H9 (cell line): ENCODE measurements around the gene LNPEP. TPM values are rescaled to one million over a fixed set of nuclear protein-coding genes. Genes with fewer than 3 reads are reported as not detected.

Source experiments
- DNase-seq: peaks from one replicate; pipeline ENCODE4 v3.0.0-alpha.2; 2017
- H2AFZ ChIP-seq: one replicate; pipeline ENCODE4 v1.6.1; 2013; ENCODE audit warnings: mild to moderate bottlenecking, low read length, control low read depth, moderate library complexity
- H2AK5ac ChIP-seq: 2 replicates; pipeline ENCODE4 v1.6.1; 2013; ENCODE audit warnings: low read length, control low read depth, mixed read lengths; ENCODE audit not compliant: insufficient read length
- H2BK120ac ChIP-seq: one replicate; pipeline ENCODE4 v1.6.1; 2013; ENCODE audit warnings: low read depth, mild to moderate bottlenecking, low read length, control low read depth, inconsistent platforms; ENCODE audit not compliant: poor library complexity, severe bottlenecking
- H2BK12ac ChIP-seq: 2 replicates; pipeline ENCODE4 v1.6.1; 2013; ENCODE audit warnings: low read length, control low read depth, mixed read lengths, low read depth; ENCODE audit not compliant: insufficient read length
- H2BK15ac ChIP-seq: 2 replicates; pipeline ENCODE4 v1.6.1; 2013; ENCODE audit warnings: low read depth, low read length, control low read depth
- H2BK20ac ChIP-seq: one replicate; pipeline ENCODE4 v1.6.1; 2013; ENCODE audit warnings: low read depth, mild to moderate bottlenecking, low read length, control low read depth, inconsistent platforms; ENCODE audit not compliant: poor library complexity, severe bottlenecking
- H2BK5ac ChIP-seq: 2 replicates; pipeline ENCODE4 v1.6.1; 2013; ENCODE audit warnings: low read length, control low read depth, mixed read lengths; ENCODE audit not compliant: insufficient read length
- H3K14ac ChIP-seq: 2 replicates; pipeline ENCODE4 v1.6.1; 2013; ENCODE audit warnings: low read length, control low read depth; ENCODE audit not compliant: insufficient read depth
- H3K18ac ChIP-seq: 2 replicates; pipeline ENCODE4 v1.6.1; 2013; ENCODE audit warnings: low read depth, mild to moderate bottlenecking, mixed read lengths, low read length, control low read depth; ENCODE audit not compliant: insufficient read length
- H3K23ac ChIP-seq: 2 replicates; pipeline ENCODE4 v1.6.1; 2013; ENCODE audit warnings: low read length, control low read depth, mixed read lengths, low read depth; ENCODE audit not compliant: insufficient read length
- H3K23me2 ChIP-seq: 2 replicates; pipeline ENCODE4 v1.6.1; 2013; ENCODE audit warnings: low read depth, mild to moderate bottlenecking, mixed read lengths, low read length, control low read depth; ENCODE audit not compliant: insufficient read length, poor library complexity, severe bottlenecking
- H3K27ac ChIP-seq: 2 replicates; pipeline ENCODE4 v1.5.1; 2013; ENCODE audit warnings: low read length, control low read depth, mixed read lengths, low read depth; ENCODE audit not compliant: insufficient read length
- H3K27me3 ChIP-seq: 2 replicates; pipeline ENCODE4 v1.6.1; 2013; ENCODE audit warnings: low read length, control low read depth, inconsistent platforms; ENCODE audit not compliant: insufficient read depth
- H3K4ac ChIP-seq: 2 replicates; pipeline ENCODE4 v1.6.1; 2013; ENCODE audit warnings: low read depth, mild to moderate bottlenecking, control low read depth, inconsistent platforms, low read length, moderate library complexity
- H3K4me1 ChIP-seq: 2 replicates; pipeline ENCODE4 v1.6.1; 2013; ENCODE audit warnings: low read length, control low read depth, inconsistent platforms; ENCODE audit not compliant: insufficient read depth
- H3K4me2 ChIP-seq: 2 replicates; pipeline ENCODE4 v1.6.1; 2013; ENCODE audit warnings: low read length, control low read depth, mixed read lengths; ENCODE audit not compliant: insufficient read length, insufficient read depth
- H3K56ac ChIP-seq: 2 replicates; pipeline ENCODE4 v1.6.1; 2013; ENCODE audit warnings: low read depth, mild to moderate bottlenecking, mixed read lengths, low read length, control low read depth; ENCODE audit not compliant: insufficient read length
- H3K79me1 ChIP-seq: 2 replicates; pipeline ENCODE4 v1.6.1; 2013; ENCODE audit warnings: low read depth, mild to moderate bottlenecking, moderate library complexity, low read length, control low read depth, inconsistent platforms; ENCODE audit not compliant: insufficient read depth, poor library complexity, severe bottlenecking
- H3K79me2 ChIP-seq: 2 replicates; pipeline ENCODE4 v1.6.1; 2013; ENCODE audit warnings: low read length, control low read depth, inconsistent platforms; ENCODE audit not compliant: insufficient read depth
- H3K9ac ChIP-seq: 2 replicates; pipeline ENCODE4 v1.6.1; 2013; ENCODE audit warnings: low read length, control low read depth, mixed read lengths; ENCODE audit not compliant: insufficient read length; ENCODE audit errors: extremely low read depth
- H3K9me3 ChIP-seq: one replicate; pipeline ENCODE4 v1.6.1; 2013; ENCODE audit warnings: low read depth, low read length, inconsistent platforms; ENCODE audit not compliant: control insufficient read depth
- H3T11ph ChIP-seq: one replicate; pipeline ENCODE4 v1.6.1; 2013; ENCODE audit warnings: mild to moderate bottlenecking, low read length, control low read depth, inconsistent platforms
- H4K20me1 ChIP-seq: one replicate; pipeline ENCODE4 v1.6.1; 2013; ENCODE audit not compliant: control insufficient read depth, insufficient read length, insufficient read depth
- H4K5ac ChIP-seq: 2 replicates; pipeline ENCODE4 v1.6.1; 2013; ENCODE audit warnings: low read depth, mild to moderate bottlenecking, mixed read lengths, low read length, control low read depth; ENCODE audit not compliant: insufficient read length
- H4K8ac ChIP-seq: replicated peaks from 2 replicates; pipeline ENCODE4 v1.6.1; 2013; ENCODE audit warnings: low read length, control low read depth, mixed read lengths, low read depth; ENCODE audit not compliant: insufficient read length
- H4K91ac ChIP-seq: 2 replicates; pipeline ENCODE4 v1.6.1; 2013; ENCODE audit warnings: low read depth, mild to moderate bottlenecking, moderate library complexity, mixed read lengths, low read length, control low read depth; ENCODE audit not compliant: insufficient read length
- H3K27ac Mint-ChIP-seq, 3 experiments: 2 replicates in 2 of 3; 3 replicates in 1 of 3; pipeline ENCODE4 v1.8.0; 2020 to 2021; ENCODE audit warnings: mixed read lengths in 3 of 3, mild to moderate bottlenecking in 1 of 3, moderate library complexity in 1 of 3
- H3K27me3 Mint-ChIP-seq: 2 replicates; pipeline ENCODE4 v1.8.0; 2021; ENCODE audit warnings: low read depth, mild to moderate bottlenecking, moderate library complexity, mixed read lengths
- H3K36me3 Mint-ChIP-seq, 3 experiments: 2 replicates in 2 of 3; 3 replicates in 1 of 3; pipeline ENCODE4 v1.8.0; 2020 to 2021; ENCODE audit warnings: low read depth in 3 of 3, mixed read lengths in 3 of 3; ENCODE audit not compliant: insufficient read depth in 1 of 3
- H3K4me1 Mint-ChIP-seq, 2 experiments: 2 replicates each; pipeline ENCODE4 v1.8.0; 2020; ENCODE audit warnings: mixed read lengths in 2 of 2
- H3K4me3 Mint-ChIP-seq, 2 experiments: 2 replicates in 1 of 2; 3 replicates in 1 of 2; pipeline ENCODE4 v1.8.0; 2020 to 2021; ENCODE audit warnings: mild to moderate bottlenecking in 2 of 2, mixed read lengths in 2 of 2, moderate library complexity in 1 of 2
- H3K9me3 Mint-ChIP-seq, 2 experiments: 2 replicates in 1 of 2; 3 replicates in 1 of 2; pipeline ENCODE4 v1.8.0; 2020; ENCODE audit warnings: mild to moderate bottlenecking in 2 of 2, mixed read lengths in 2 of 2, moderate library complexity in 1 of 2
- WGBS: extraction: QIAGEN DNeasy Blood & Tissue Kit; methylation state at CpG from one replicate; pipeline ENCODE4 v1.1.7; 2013; ENCODE audit warnings: missing lambda C conversion rate, low lambda C conversion rate, mixed read lengths; ENCODE audit not compliant: insufficient read length; ENCODE audit errors: extremely low coverage; 5-methylcytosine and 5-hydroxymethylcytosine counted together
- total RNA-seq: library from RNA; stranded (reverse); gene quantifications from 2 replicates; pipeline ENCODE4 v1.2.1, GENCODE V29; 2021
- TF ChIP-seq, protein P1 (sequence below): fragments of 200-600 bp; sonication (generic); conservative IDR thresholded peaks from 3 replicates; pipeline ENCODE4 v1.8.0; 2021; ENCODE audit warnings: antibody characterized with exemption, mild to moderate bottlenecking

The LNPEP gene
- total RNA-seq, 1 experiment from 2014 or later = 4.1 TPM

DNA sequence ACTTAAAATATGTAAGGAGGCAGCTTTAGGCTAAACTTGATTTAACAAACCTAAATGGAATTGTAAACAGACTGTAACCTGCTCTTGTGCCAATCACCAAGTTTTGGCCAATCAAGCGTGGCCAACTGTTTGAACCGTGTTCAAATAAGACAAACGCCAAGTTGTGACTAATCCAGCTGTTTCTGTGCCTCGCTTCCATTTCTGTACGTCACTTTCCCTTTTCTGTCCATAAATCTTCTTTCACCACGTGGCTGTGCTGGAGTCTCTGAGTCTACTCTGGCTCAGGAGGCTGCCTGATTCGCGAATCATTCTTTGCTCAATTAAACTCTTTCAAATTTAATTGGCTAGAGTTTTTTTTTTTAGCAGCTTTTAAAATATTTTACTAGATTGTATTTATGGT, 135.2 kb downstream of the LNPEP start:
- no peaks in the 10 kb centered on the region for H3K79me1 ChIP-seq
- H4K20me1 ChIP-seq = no peaks in the 10 kb centered on the region
- no peak overlapping the region for H3K4ac ChIP-seq
- no peak overlapping the region for H3K23ac ChIP-seq
- no peak overlapping the region for H2BK120ac ChIP-seq
- H3K18ac ChIP-seq = no peak overlapping the region
- H2AFZ ChIP-seq = no peak overlapping the region
- H3T11ph ChIP-seq = no peak overlapping the region
- Mint-ChIP-seq H3K36me3 (no peaks in the 10 kb centered on the region; a peak in 1 of 7 replicates), H3K4me3 (no peak overlapping the region), H3K9me3 (no peaks in the 10 kb centered on the region), H3K27ac (no peak overlapping the region), H3K27me3 (no peaks in the 10 kb centered on the region), H3K4me1 (peaks cover 8 to 9% of the 10 kb centered on the region in 2 experiments; a peak in 3 of 4 replicates)
- no peak overlapping the region for H3K9ac ChIP-seq
- no peak overlapping the region for H3K4me2 ChIP-seq
- no peak overlapping the region for H3K14ac ChIP-seq
- TF ChIP-seq, protein P1, sequence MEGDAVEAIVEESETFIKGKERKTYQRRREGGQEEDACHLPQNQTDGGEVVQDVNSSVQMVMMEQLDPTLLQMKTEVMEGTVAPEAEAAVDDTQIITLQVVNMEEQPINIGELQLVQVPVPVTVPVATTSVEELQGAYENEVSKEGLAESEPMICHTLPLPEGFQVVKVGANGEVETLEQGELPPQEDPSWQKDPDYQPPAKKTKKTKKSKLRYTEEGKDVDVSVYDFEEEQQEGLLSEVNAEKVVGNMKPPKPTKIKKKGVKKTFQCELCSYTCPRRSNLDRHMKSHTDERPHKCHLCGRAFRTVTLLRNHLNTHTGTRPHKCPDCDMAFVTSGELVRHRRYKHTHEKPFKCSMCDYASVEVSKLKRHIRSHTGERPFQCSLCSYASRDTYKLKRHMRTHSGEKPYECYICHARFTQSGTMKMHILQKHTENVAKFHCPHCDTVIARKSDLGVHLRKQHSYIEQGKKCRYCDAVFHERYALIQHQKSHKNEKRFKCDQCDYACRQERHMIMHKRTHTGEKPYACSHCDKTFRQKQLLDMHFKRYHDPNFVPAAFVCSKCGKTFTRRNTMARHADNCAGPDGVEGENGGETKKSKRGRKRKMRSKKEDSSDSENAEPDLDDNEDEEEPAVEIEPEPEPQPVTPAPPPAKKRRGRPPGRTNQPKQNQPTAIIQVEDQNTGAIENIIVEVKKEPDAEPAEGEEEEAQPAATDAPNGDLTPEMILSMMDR = no peak
- WGBS = no CpG with 5 or more reads among the region's 8 CpGs
- no peaks in the 10 kb centered on the region for H3K9me3 ChIP-seq
- H3K4me1 ChIP-seq = 0 out of 2 replicates have a peak, but pooled peaks cover 3% of the 10 kb centered on the region
- H2BK15ac ChIP-seq = no peak overlapping the region
- H2BK12ac ChIP-seq = no peak overlapping the region
- no peak overlapping the region for H4K8ac ChIP-seq
- no peak overlapping the region for H4K91ac ChIP-seq
- no peaks in the 10 kb centered on the region for H3K23me2 ChIP-seq
- no peak overlapping the region for H2BK5ac ChIP-seq
- no peak overlapping the region for H3K27ac ChIP-seq
- no peak overlapping the region for H2BK20ac ChIP-seq
- H2AK5ac ChIP-seq = no peak overlapping the region
- H3K27me3 ChIP-seq = no peaks in the 10 kb centered on the region
- H4K5ac ChIP-seq = no peak overlapping the region
- H3K56ac ChIP-seq = no peak overlapping the region
- no peak for DNase-seq
- no peaks in the 10 kb centered on the region for H3K79me2 ChIP-seq
